ENCODE results near the gene KLHL17. TPM values are rescaled to one million over a fixed set of nuclear protein-coding genes. Genes with fewer than 3 reads are reported as not detected.

The KLHL17 gene
- total RNA-seq, 1 experiment from 2014 or later: 58.8 TPM

DNA sequence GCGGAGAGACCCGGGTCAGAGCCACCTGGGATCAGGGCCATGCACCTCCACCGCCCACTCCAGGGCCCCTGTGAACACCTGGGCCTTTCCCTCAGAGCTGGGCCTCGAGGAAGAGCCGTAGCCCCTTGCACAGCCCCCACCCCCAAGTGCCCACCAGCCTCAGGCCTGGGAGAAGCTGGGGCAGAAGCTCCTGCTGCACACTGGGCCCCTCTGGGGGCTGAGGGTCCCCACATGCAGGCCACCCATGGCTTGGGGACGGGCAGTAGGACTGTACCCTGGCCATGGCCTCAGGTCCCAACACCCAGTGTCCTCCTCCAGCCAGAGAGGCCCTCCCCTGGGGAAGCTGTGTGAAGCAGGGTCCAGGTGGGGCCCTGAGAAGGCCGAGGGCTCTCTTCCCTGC lies 7.8 kb upstream of the KLHL17 start:
- ChIA-PET POLR2A (no interaction called here), CTCF (no interaction called here)
- Histone ChIP-seq H3K4me3 (ENCODE audit: low read depth in 2 of 2, low read length in 2 of 2) (no peak overlapping the region), H3K27me3 (ENCODE audit: control insufficient read depth, insufficient read depth, low read length) (no peaks in the 10 kb centered on the region), H3K36me3 (ENCODE audit: control insufficient read depth, insufficient read depth, low read length) (peaks cover 11% of the 10 kb centered on the region), H3K9me3 (ENCODE audit: control insufficient read depth, insufficient read depth, low read depth, low read length) (no peaks in the 10 kb centered on the region), H3K4me1 (ENCODE audit: control insufficient read depth, insufficient read depth, low read length) (peaks cover 4% of the 10 kb centered on the region), H3K27ac (ENCODE audit: low read length) (no peak overlapping the region)
- no TSS peak for BruUV-seq (replicated peaks)
- no peak for TF ChIP-seq SIN3A (IDR thresholded peaks at IDR 0.05; ENCODE audit: borderline replicate concordance, insufficient read depth, low read depth, low read length)
- TF ChIP-seq TCF7L2 (IDR thresholded peaks at IDR 0.05; ENCODE audit: low read depth, low read length): no peak
- DNase-seq (ENCODE audit: low read depth, low spot score) (no peak), ATAC-seq (no peak)
- intact Hi-C loops (cut with micrococcal nuclease; ENCODE audit: unreplicated experiment): no loop called here
- in situ Hi-C loops (cut with HindIII; ENCODE audit: low pct_unique_long_range_greater_than_20kb, low sequenced_read_pairs): no loop called here

DNA sequence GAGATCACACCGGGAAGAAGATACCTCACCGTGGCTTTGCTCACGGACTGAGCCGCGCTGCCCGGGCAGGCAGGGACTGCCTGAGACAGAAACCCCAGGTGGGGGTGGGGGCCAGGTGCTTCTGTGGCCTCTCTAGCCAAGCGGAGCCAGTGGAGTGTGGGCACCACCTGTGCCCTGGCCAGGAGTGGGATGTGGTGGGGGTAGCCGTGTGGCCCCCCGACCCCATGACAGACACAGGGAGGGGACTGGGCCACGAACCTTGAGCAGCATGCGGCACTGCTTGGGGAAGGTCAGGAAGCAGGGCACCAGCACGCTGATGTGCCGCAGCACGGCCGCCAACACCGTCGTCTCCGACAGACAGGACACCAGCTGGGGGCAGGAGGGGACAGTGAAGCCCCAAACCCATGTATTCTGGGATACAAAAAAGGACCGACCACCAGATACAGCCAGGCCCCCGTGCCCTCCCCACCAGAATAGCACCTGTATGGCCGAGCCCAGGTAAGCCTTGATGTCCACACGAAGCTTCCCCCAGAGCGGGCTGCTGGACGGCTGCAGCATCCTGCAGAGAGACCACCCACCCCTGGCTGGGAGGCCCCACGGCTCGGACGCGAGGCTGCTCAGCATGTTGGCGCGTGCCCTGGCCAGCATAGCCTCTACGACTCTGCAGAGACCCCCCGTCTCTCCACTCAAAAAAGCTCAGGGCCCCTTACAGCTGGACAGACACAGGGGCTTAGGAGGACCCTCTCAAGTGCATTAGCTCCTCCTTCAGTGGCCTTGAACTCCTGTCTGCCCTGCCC lies 6.7 kb upstream of the KLHL17 start:
- in situ Hi-C loops (cut with HindIII; ENCODE audit: low pct_unique_long_range_greater_than_20kb, low sequenced_read_pairs) (no loop called here), intact Hi-C loops (cut with micrococcal nuclease; ENCODE audit: unreplicated experiment) (no loop called here)
- Histone ChIP-seq H3K27me3 (ENCODE audit: control insufficient read depth, insufficient read depth, low read length) (no peaks in the 10 kb centered on the region), H3K9me3 (ENCODE audit: control insufficient read depth, insufficient read depth, low read depth, low read length) (no peaks in the 10 kb centered on the region), H3K36me3 (ENCODE audit: control insufficient read depth, insufficient read depth, low read length) (peaks cover 15% of the 10 kb centered on the region), H3K27ac (ENCODE audit: low read length) (no peak overlapping the region), H3K4me3 (ENCODE audit: low read depth in 2 of 2, low read length in 2 of 2) (no peak overlapping the region), H3K4me1 (ENCODE audit: control insufficient read depth, insufficient read depth, low read length) (peaks cover 7% of the 10 kb centered on the region)
- TF ChIP-seq TCF7L2 (IDR thresholded peaks at IDR 0.05; ENCODE audit: low read depth, low read length) (no peak), POLR2AphosphoS5 (IDR thresholded peaks at IDR 0.05; ENCODE audit: low read depth, low read length) (no peak), SIN3A (IDR thresholded peaks at IDR 0.05; ENCODE audit: borderline replicate concordance, insufficient read depth, low read depth, low read length) (no peak)
- TF ChIP-seq, protein P1, sequence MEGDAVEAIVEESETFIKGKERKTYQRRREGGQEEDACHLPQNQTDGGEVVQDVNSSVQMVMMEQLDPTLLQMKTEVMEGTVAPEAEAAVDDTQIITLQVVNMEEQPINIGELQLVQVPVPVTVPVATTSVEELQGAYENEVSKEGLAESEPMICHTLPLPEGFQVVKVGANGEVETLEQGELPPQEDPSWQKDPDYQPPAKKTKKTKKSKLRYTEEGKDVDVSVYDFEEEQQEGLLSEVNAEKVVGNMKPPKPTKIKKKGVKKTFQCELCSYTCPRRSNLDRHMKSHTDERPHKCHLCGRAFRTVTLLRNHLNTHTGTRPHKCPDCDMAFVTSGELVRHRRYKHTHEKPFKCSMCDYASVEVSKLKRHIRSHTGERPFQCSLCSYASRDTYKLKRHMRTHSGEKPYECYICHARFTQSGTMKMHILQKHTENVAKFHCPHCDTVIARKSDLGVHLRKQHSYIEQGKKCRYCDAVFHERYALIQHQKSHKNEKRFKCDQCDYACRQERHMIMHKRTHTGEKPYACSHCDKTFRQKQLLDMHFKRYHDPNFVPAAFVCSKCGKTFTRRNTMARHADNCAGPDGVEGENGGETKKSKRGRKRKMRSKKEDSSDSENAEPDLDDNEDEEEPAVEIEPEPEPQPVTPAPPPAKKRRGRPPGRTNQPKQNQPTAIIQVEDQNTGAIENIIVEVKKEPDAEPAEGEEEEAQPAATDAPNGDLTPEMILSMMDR (IDR thresholded peaks at IDR 0.05): no peak
- TF ChIP-seq, protein P2, sequence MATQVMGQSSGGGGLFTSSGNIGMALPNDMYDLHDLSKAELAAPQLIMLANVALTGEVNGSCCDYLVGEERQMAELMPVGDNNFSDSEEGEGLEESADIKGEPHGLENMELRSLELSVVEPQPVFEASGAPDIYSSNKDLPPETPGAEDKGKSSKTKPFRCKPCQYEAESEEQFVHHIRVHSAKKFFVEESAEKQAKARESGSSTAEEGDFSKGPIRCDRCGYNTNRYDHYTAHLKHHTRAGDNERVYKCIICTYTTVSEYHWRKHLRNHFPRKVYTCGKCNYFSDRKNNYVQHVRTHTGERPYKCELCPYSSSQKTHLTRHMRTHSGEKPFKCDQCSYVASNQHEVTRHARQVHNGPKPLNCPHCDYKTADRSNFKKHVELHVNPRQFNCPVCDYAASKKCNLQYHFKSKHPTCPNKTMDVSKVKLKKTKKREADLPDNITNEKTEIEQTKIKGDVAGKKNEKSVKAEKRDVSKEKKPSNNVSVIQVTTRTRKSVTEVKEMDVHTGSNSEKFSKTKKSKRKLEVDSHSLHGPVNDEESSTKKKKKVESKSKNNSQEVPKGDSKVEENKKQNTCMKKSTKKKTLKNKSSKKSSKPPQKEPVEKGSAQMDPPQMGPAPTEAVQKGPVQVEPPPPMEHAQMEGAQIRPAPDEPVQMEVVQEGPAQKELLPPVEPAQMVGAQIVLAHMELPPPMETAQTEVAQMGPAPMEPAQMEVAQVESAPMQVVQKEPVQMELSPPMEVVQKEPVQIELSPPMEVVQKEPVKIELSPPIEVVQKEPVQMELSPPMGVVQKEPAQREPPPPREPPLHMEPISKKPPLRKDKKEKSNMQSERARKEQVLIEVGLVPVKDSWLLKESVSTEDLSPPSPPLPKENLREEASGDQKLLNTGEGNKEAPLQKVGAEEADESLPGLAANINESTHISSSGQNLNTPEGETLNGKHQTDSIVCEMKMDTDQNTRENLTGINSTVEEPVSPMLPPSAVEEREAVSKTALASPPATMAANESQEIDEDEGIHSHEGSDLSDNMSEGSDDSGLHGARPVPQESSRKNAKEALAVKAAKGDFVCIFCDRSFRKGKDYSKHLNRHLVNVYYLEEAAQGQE (IDR thresholded peaks at IDR 0.05; ENCODE audit: insufficient read depth in 1 of 2, low read depth in 2 of 2, low read length in 1 of 2): no peak
- ChIA-PET POLR2A (interaction anchor here (0.7 kb wide), 1 partner anchor 10 kb away, joined by 4 read pairs; no protein-coding TSS in a partner anchor), CTCF (no interaction called here)
- ATAC-seq (no peak), DNase-seq (ENCODE audit: low read depth, low spot score) (no peak)
- no TSS peak for BruUV-seq (replicated peaks)

DNA sequence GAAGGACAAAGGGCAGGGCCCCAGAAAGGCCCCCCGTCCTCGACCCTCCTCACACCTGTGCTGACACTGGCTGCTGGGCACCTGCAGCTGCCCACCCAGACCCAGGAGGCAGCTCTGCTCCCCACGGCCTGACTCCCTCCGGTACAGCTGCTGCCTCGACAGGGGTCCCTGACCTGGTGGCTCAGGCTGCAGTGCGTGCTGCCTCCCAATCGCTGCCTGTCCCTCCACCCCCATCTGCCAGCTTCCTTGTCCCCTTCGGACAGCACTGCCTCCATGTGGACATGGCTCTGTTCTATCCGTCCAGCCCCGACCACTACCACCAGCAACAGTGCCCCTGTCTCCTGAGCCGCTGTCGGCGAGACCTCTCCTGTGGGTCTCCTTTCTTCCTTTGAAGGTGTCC lies 5.5 kb upstream of the KLHL17 start:
- no peak for ATAC-seq
- POLR2A ChIA-PET: interaction anchor here (0.7 kb wide), 1 partner anchor 12 kb away, joined by 4 read pairs; no protein-coding TSS in a partner anchor
- no peaks in the 10 kb centered on the region for H3K27me3 ChIP-seq (ENCODE audit: control insufficient read depth, insufficient read depth, low read length)
- in situ Hi-C loops (cut with HindIII; ENCODE audit: low pct_unique_long_range_greater_than_20kb, low sequenced_read_pairs): no loop called here
- no peak overlapping the region for H3K4me3 ChIP-seq (ENCODE audit: low read depth in 2 of 2, low read length in 2 of 2)
- H3K36me3 ChIP-seq (ENCODE audit: control insufficient read depth, insufficient read depth, low read length): peaks cover 17% of the 10 kb centered on the region
- intact Hi-C loops (cut with micrococcal nuclease; ENCODE audit: unreplicated experiment): no loop called here
- H3K4me1 ChIP-seq (ENCODE audit: control insufficient read depth, insufficient read depth, low read length): peaks cover 7% of the 10 kb centered on the region
- no peaks in the 10 kb centered on the region for H3K9me3 ChIP-seq (ENCODE audit: control insufficient read depth, insufficient read depth, low read depth, low read length)
- TF ChIP-seq SIN3A (IDR thresholded peaks at IDR 0.05; ENCODE audit: borderline replicate concordance, insufficient read depth, low read depth, low read length) (no peak), TCF7L2 (IDR thresholded peaks at IDR 0.05; ENCODE audit: low read depth, low read length) (no peak), POLR2AphosphoS5 (IDR thresholded peaks at IDR 0.05; ENCODE audit: low read depth, low read length) (no peak)
- TF ChIP-seq, protein P2 (IDR thresholded peaks at IDR 0.05; ENCODE audit: insufficient read depth in 1 of 2, low read depth in 2 of 2, low read length in 1 of 2): no peak
- TF ChIP-seq, protein P1 (IDR thresholded peaks at IDR 0.05): no peak
- H3K27ac ChIP-seq (ENCODE audit: low read length): no peak overlapping the region
- no peak for DNase-seq (ENCODE audit: low read depth, low spot score)
- BruUV-seq (replicated peaks): no TSS peak
- CTCF ChIA-PET: no interaction called here
